ENCODE results near the gene SRMS.

Gene SRMS

GRCh38 chr20:63529861-63530787 is 17.4 kb downstream of the SRMS start:
- H3K9me2 ChIP-seq (replicated peaks; ENCODE audit: insufficient read depth, low read length), result no peaks in the 10 kb centered on the region
- TF ChIP-seq EZH2phosphoT487 (conservative IDR thresholded peaks at IDR 0.05; ENCODE audit: low read length) (no peak), CTCF (IDR thresholded peaks at IDR 0.05; ENCODE audit: insufficient read depth, low read length, poor library complexity, severe bottlenecking) (no peak)
- H3K27me3 ChIP-seq (ENCODE audit: low read length), result no peaks in the 10 kb centered on the region
- 0 out of 2 replicates have a peak, but pooled peaks cover 1% of the 10 kb centered on the region for H3F3A ChIP-seq (ENCODE audit: insufficient read depth)
- H3K4me3 ChIP-seq (ENCODE audit: insufficient read depth, low read length, poor library complexity, severe bottlenecking), result no peak overlapping the region
- no peaks in the 10 kb centered on the region for H3K9me3 ChIP-seq (ENCODE audit: insufficient read depth, low read length)
- H3K9ac ChIP-seq (ENCODE audit: low read length), result no peak overlapping the region
- H3K36me3 ChIP-seq (ENCODE audit: low read length), result no peaks in the 10 kb centered on the region
- no peak overlapping the region for H3K4me2 ChIP-seq (ENCODE audit: low read depth, low read length, poor library complexity, severe bottlenecking)
- no peak overlapping the region for H2AFZ ChIP-seq (ENCODE audit: low read depth, low read length, severe bottlenecking)
- H4K20me1 ChIP-seq (ENCODE audit: low read depth, low read length), result no peaks in the 10 kb centered on the region
- no peak overlapping the region for H3K27ac ChIP-seq (ENCODE audit: low read depth, low read length)
- no peaks in the 10 kb centered on the region for H3K79me2 ChIP-seq (ENCODE audit: insufficient read depth, low read length)

- Histone ChIP-seq H3K36me3 (ENCODE audit: low read length) (no peaks in the 10 kb centered on the region), H3K4me3 (ENCODE audit: insufficient read depth, low read length, poor library complexity, severe bottlenecking) (no peak overlapping the region), H3K79me2 (ENCODE audit: insufficient read depth, low read length) (no peaks in the 10 kb centered on the region), H3K27ac (ENCODE audit: low read depth, low read length) (no peak overlapping the region), H3K9me3 (ENCODE audit: insufficient read depth, low read length) (no peaks in the 10 kb centered on the region), H3K9ac (ENCODE audit: low read length) (no peak overlapping the region), H3K27me3 (ENCODE audit: low read length) (no peaks in the 10 kb centered on the region), H3F3A (ENCODE audit: insufficient read depth) (0 out of 2 replicates have a peak, but pooled peaks cover 3% of the 10 kb centered on the region), H2AFZ (ENCODE audit: low read depth, low read length, severe bottlenecking) (no peak overlapping the region), H4K20me1 (ENCODE audit: low read depth, low read length) (no peaks in the 10 kb centered on the region), H3K4me2 (ENCODE audit: low read depth, low read length, poor library complexity, severe bottlenecking) (no peak overlapping the region), H3K9me2 (replicated peaks; ENCODE audit: insufficient read depth, low read length) (no peaks in the 10 kb centered on the region)
- TF ChIP-seq EZH2phosphoT487 (conservative IDR thresholded peaks at IDR 0.05; ENCODE audit: low read length) (no peak), CTCF (IDR thresholded peaks at IDR 0.05; ENCODE audit: insufficient read depth, low read length, poor library complexity, severe bottlenecking) (no peak)
Measured at GRCh38 chr20:63529180-63529860, 18.2 kb downstream of the SRMS start.

- no peak overlapping the region for H3K9ac ChIP-seq (ENCODE audit: low read length)
- no peak overlapping the region for H2AFZ ChIP-seq (ENCODE audit: low read depth, low read length, severe bottlenecking)
- no peak overlapping the region for H3K4me2 ChIP-seq (ENCODE audit: low read depth, low read length, poor library complexity, severe bottlenecking)
- H3K27ac ChIP-seq (ENCODE audit: low read depth, low read length), result no peak overlapping the region
- H3K9me3 ChIP-seq (ENCODE audit: insufficient read depth, low read length), result no peaks in the 10 kb centered on the region
- H3K36me3 ChIP-seq (ENCODE audit: low read length), result peaks cover under 1% of the 10 kb centered on the region; the same call in 1 of the 2 replicates
- no peaks in the 10 kb centered on the region for H4K20me1 ChIP-seq (ENCODE audit: low read depth, low read length)
- H3K9me2 ChIP-seq (replicated peaks; ENCODE audit: insufficient read depth, low read length), result no peaks in the 10 kb centered on the region
- H3K27me3 ChIP-seq (ENCODE audit: low read length), result no peaks in the 10 kb centered on the region
- no peak overlapping the region for H3K4me3 ChIP-seq (ENCODE audit: insufficient read depth, low read length, poor library complexity, severe bottlenecking)
- H3F3A ChIP-seq (ENCODE audit: insufficient read depth), result 0 out of 2 replicates have a peak, but pooled peaks cover 3% of the 10 kb centered on the region
- H3K79me2 ChIP-seq (ENCODE audit: insufficient read depth, low read length), result no peaks in the 10 kb centered on the region
- TF ChIP-seq EZH2phosphoT487 (conservative IDR thresholded peaks at IDR 0.05; ENCODE audit: low read length), result no peak
- TF ChIP-seq CTCF (IDR thresholded peaks at IDR 0.05; ENCODE audit: insufficient read depth, low read length, poor library complexity, severe bottlenecking), result no peak
Measured at GRCh38 chr20:63527184-63527583, 20.4 kb downstream of the SRMS start.

All from SU-DHL-6 (cell line).